ENCODE measurements around the gene SH3GLB2.
"Not testable (repeated sequence)": the region's sequence is repeated elsewhere in the genome, so short reads cannot be mapped to it uniquely, and the experiment has no call there.

Gene SH3GLB2

GRCh38 chr9:128992995-128993394 is 35.1 kb downstream of the SH3GLB2 start:
- no peak for DNase-seq

DNA sequence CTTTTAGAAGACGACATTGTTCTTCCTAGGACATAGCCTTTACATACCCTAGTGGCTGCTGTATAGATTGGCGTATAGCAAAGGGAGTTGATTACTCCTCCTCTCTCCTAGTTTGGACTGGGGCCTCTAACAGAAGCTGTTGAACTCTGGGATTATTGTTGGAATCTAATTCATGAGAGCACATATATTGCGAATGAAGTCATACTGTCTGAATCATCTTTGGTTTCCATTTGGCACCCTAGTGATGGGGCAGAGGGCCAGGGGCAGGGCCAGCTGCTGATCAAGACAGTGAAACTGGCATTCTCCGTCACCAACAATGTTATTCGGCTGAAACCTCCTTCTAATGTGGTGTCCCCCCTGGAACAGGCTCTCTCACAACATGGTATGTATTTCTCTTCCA is 40.3 kb downstream of the SH3GLB2 start:
- peak; percentile 88 for DNase-seq

DNA sequence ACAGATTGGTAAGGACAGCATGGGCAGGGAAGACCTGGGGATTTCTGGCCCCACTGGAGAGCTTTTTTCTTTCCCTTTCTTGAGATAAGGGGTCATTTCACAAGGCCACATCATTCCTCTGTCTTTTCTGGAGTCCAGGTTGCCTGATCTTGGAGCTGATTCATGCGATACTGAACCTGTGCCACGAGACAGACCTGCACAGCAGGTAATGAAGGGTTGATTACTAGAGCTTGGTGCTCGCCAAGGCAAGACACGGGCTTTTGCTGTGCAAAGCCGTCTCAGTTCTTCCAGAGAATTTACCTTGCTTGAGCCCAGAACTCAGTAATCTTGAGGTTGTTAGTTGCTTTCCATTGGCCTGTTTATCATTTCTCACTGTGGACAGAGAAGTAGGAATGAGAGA is 41.5 kb downstream of the SH3GLB2 start:
- DNase-seq = no peak

- no peak for DNase-seq
Observed at GRCh38 chr9:128983536-128983935, 44.6 kb downstream of the SH3GLB2 start.

DNA sequence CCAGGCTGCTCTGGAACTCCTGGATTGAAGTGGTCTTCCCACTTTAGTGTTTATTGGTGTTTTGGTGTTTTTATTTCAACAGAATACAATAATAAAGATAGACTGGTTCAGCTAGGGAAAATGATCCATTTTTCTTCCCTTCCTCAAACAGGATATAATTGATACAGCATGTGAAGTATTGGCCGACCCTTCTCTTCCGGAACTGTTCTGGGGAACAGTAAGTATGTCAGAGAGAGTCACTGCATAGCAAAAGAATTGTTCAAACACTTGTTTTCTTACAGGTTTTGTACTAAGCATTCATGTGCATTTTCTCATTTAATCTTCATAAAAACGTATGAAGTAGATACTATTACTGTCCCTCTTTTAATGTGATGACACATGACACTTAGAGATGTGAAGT is 49.0 kb downstream of the SH3GLB2 start:
- DNase-seq = no peak

DNA sequence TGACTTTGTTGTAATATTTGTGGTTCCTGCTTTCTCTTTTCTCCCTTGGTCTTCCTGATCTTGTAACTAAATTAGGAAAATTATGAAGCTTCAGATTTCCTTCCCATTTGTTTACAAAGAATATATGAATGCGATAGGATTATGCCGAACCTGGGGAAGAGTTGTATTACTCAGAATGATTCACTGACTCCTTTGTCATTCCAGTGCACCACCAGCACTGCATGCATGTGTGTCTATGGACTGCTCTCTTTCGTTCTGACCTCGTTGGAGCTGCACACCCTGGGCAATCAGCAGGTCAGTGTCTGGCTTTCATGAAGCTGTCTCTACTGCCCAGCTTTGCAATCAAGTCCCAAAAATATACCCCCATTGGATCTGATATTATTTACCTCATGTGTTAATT is 55.2 kb downstream of the SH3GLB2 start:
- peak; percentile 74 for DNase-seq

DNA sequence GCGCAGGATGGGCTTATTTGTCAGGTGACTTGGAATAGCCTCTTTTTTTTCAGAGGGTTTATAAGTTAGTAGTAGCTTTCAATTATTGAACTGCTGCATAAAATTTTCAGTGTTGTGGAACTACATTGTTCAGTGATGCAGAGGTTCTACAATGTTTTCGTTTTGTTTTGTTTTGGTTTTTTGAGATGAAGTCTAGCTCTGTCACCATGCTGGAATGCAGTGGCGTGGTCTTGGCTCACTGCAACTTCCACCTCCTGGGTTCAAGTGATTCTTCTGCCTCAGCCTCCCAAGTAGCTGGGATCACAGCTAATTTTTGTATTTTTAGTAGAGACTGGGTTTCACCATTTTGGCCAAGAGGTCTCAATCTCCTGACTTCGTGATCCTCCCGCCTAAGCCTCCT is 58.6 kb downstream of the SH3GLB2 start:
- DNase-seq = peak; percentile 74

DNA sequence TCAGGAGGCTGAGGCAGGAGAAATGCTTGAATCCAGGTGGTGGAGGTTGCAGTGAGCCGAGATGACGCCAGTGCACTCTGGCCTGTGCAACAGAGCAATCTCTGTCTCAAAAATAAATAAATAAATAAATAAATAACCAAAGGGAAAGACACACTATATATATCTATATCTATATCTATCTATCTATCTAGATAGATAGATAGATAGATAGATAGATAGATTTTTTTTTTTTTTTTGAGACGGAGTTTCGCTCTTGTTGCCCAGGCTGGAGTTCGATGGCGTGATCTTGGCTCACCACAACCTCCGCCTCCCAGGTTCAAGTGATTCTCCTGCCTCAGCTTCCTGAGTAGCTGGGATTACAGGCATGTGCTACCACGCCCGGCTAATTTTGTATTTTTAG is 66.7 kb downstream of the SH3GLB2 start:
- not testable (repeated sequence) for DNase-seq

Measured in fibroblast of skin of back (primary cell).